Glutamatergic neuron (in vitro differentiated cells): ENCODE results near the gene ROMO1. TPM values are rescaled to one million over a fixed set of nuclear protein-coding genes. Genes with fewer than 3 reads are reported as not detected.
"Not testable (repeated sequence)": the region's sequence is repeated elsewhere in the genome, so short reads cannot be mapped to it uniquely, and the experiment has no call there.

Experiments used
- DNase-seq: peaks from one replicate; pipeline ENCODE4 v3.0.0; 2022
- H3K27ac Mint-ChIP-seq: one replicate; pipeline ENCODE4 v1.8.0; 2020; ENCODE audit warnings: mild to moderate bottlenecking, mixed read lengths, inconsistent platforms; ENCODE audit not compliant: unreplicated experiment
- H3K27me3 Mint-ChIP-seq: one replicate; pipeline ENCODE4 v1.8.0; 2020; ENCODE audit warnings: mild to moderate bottlenecking, moderate library complexity, mixed read lengths, inconsistent platforms; ENCODE audit not compliant: unreplicated experiment
- H3K36me3 Mint-ChIP-seq: one replicate; pipeline ENCODE4 v1.8.0; 2020; ENCODE audit warnings: mild to moderate bottlenecking, mixed read lengths, inconsistent platforms; ENCODE audit not compliant: unreplicated experiment
- H3K4me1 Mint-ChIP-seq: one replicate; pipeline ENCODE4 v1.8.0; 2020; ENCODE audit warnings: mild to moderate bottlenecking, low read depth, mixed read lengths, inconsistent platforms; ENCODE audit not compliant: unreplicated experiment
- H3K4me3 Mint-ChIP-seq: one replicate; pipeline ENCODE4 v1.8.0; 2020; ENCODE audit warnings: mild to moderate bottlenecking, mixed read lengths, inconsistent platforms; ENCODE audit not compliant: unreplicated experiment
- H3K9me3 Mint-ChIP-seq: one replicate; pipeline ENCODE4 v1.8.0; 2020; ENCODE audit warnings: mild to moderate bottlenecking, moderate library complexity, mixed read lengths, inconsistent platforms; ENCODE audit not compliant: unreplicated experiment
- total RNA-seq: library from RNA; stranded (reverse); fragmentation: NEBNext Ultra II Directional; extraction: Animal tissue kit (Norgen Biotek cat#: 25700); gene quantifications from one replicate; pipeline ENCODE4 v1.2.1, GENCODE V29; 2021; ENCODE audit not compliant: unreplicated experiment
- TF ChIP-seq, protein P1 (sequence below): fragments of 200-600 bp; sonication (generic); IDR thresholded peaks from one replicate; pipeline ENCODE4 v1.5.0; 2021; ENCODE audit not compliant: partially characterized antibody, unreplicated experiment

ROMO1 gene
- total RNA-seq, 1 donor from 2014 or later, result 103 TPM

- no peaks in the 10 kb centered on the region for H3K36me3 Mint-ChIP-seq
- H3K4me1 Mint-ChIP-seq, result peaks cover 3% of the 10 kb centered on the region
- peak overlapping the region; percentile 59 for H3K27ac Mint-ChIP-seq
- H3K9me3 Mint-ChIP-seq, result peaks cover 2% of the 10 kb centered on the region
- peaks cover 3% of the 10 kb centered on the region for H3K27me3 Mint-ChIP-seq
- no peak for DNase-seq
- H3K4me3 Mint-ChIP-seq, result no peak overlapping the region
- TF ChIP-seq, protein P1, sequence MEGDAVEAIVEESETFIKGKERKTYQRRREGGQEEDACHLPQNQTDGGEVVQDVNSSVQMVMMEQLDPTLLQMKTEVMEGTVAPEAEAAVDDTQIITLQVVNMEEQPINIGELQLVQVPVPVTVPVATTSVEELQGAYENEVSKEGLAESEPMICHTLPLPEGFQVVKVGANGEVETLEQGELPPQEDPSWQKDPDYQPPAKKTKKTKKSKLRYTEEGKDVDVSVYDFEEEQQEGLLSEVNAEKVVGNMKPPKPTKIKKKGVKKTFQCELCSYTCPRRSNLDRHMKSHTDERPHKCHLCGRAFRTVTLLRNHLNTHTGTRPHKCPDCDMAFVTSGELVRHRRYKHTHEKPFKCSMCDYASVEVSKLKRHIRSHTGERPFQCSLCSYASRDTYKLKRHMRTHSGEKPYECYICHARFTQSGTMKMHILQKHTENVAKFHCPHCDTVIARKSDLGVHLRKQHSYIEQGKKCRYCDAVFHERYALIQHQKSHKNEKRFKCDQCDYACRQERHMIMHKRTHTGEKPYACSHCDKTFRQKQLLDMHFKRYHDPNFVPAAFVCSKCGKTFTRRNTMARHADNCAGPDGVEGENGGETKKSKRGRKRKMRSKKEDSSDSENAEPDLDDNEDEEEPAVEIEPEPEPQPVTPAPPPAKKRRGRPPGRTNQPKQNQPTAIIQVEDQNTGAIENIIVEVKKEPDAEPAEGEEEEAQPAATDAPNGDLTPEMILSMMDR, result no peak
Observed at GRCh38 chr20:35710884-35711587, 11.8 kb downstream of the ROMO1 start.

GRCh38 chr20:35711588-35712209 lies 12.5 kb downstream of the ROMO1 start:
- no peak for DNase-seq
- Mint-ChIP-seq H3K4me3 (no peak overlapping the region), H3K27me3 (peaks cover 3% of the 10 kb centered on the region), H3K4me1 (peaks cover 3% of the 10 kb centered on the region), H3K9me3 (peaks cover 2% of the 10 kb centered on the region), H3K36me3 (no peaks in the 10 kb centered on the region), H3K27ac (peak overlapping the region; percentile 59)
- TF ChIP-seq, protein P1, result no peak

DNA sequence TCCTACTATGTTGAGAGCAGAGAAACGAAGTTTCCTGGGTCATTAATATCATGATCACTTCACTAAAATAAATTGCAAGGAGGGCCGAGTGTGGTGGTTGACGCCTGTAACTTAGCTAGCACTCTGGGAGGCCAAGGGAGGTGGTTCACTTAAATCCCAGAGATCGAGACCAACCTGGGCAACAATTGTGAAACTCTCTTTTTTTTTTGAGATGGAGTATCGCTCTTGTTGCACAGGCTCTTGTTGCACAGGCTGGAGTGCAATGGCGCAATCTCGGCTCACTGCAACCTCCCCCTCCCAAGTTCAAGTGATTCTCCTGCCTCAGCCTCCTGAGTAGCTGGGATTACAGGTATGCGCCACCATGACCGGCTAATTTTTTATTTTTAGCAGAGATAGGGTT lies 13.9 kb downstream of the ROMO1 start:
- not testable (repeated sequence) for H3K27ac Mint-ChIP-seq, H3K4me3 Mint-ChIP-seq, H3K4me1 Mint-ChIP-seq, H3K27me3 Mint-ChIP-seq, DNase-seq, H3K9me3 Mint-ChIP-seq, H3K36me3 Mint-ChIP-seq

DNA sequence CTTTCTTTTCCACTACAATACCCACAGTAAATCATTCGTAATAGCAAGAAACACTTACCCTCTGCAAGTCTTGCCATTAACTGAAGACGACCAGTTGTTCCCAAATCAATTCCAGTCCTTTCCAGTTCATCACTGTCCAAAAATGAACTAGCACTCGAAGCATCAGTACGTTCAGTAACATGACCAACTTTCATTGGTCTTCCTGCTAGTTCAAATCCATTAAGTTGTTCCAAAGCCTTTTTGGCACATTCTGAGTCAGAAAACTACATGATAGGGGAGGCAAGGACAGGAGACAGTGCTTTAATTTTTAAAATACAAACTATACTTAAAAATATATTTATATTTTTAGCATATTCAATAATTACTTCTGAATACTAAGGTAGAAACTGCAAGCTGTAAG lies 14.9 kb downstream of the ROMO1 start:
- H3K27ac Mint-ChIP-seq, result peak overlapping the region; percentile 55
- H3K4me3 Mint-ChIP-seq, result no peak overlapping the region
- H3K4me1 Mint-ChIP-seq, result peaks cover 3% of the 10 kb centered on the region
- TF ChIP-seq, protein P1, result no peak
- H3K27me3 Mint-ChIP-seq, result peaks cover 3% of the 10 kb centered on the region
- no peak for DNase-seq
- H3K9me3 Mint-ChIP-seq, result peaks cover 2% of the 10 kb centered on the region
- H3K36me3 Mint-ChIP-seq, result no peaks in the 10 kb centered on the region

GRCh38 chr20:35715652-35716051 lies 16.4 kb downstream of the ROMO1 start:
- no peaks in the 10 kb centered on the region for H3K36me3 Mint-ChIP-seq
- peaks cover 2% of the 10 kb centered on the region for H3K9me3 Mint-ChIP-seq
- H3K4me1 Mint-ChIP-seq, result peaks cover 3% of the 10 kb centered on the region
- H3K27me3 Mint-ChIP-seq, result peaks cover 3% of the 10 kb centered on the region
- no peak overlapping the region for H3K27ac Mint-ChIP-seq
- TF ChIP-seq, protein P1, result no peak
- H3K4me3 Mint-ChIP-seq, result no peak overlapping the region
- no peak for DNase-seq
